GM12865 (cell line): ENCODE data around the gene XPA.

Source experiments
- DNase-seq: peaks from one replicate; pipeline ENCODE4 v3.0.0; 2010; ENCODE audit warnings: low read depth
- H3K4me3 ChIP-seq: 2 replicates; pipeline ENCODE4 v1.5.1; 2011; ENCODE audit warnings: mild to moderate bottlenecking, low read depth, low read length, control low read depth
- CTCF ChIP-seq: IDR thresholded peaks from 2 replicates; pipeline ENCODE4 v1.5.1; 2011; ENCODE audit warnings: low read length, control low read depth, low read depth, inconsistent platforms; ENCODE audit not compliant: insufficient read depth; ENCODE audit errors: missing control alignments

The XPA gene

DNA sequence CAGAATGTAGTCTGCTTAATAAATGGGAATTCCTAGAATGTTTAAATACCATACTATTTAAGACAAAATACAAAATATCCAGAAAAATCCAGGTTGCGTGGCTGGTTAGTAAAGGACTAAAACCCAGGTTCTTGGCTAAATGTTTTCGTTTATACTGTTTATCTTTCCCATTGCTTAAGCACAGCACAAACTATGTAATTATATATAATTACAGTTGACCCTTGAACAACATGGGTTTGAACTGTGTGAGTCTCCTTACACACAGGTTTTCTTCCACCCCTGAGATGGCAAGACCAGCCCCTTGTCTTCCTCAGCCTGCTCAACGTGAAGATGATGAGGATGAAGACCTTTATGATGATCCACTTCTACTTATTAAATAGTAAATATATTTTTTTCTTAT lies 24.7 kb downstream of the XPA start:
- TF ChIP-seq CTCF = no peak
- no peak for DNase-seq
- H3K4me3 ChIP-seq = no peak overlapping the region

GRCh38 chr9:97670586-97670985 lies 26.6 kb downstream of the XPA start:
- no peak overlapping the region for H3K4me3 ChIP-seq
- no peak for DNase-seq
- no peak for TF ChIP-seq CTCF

DNA sequence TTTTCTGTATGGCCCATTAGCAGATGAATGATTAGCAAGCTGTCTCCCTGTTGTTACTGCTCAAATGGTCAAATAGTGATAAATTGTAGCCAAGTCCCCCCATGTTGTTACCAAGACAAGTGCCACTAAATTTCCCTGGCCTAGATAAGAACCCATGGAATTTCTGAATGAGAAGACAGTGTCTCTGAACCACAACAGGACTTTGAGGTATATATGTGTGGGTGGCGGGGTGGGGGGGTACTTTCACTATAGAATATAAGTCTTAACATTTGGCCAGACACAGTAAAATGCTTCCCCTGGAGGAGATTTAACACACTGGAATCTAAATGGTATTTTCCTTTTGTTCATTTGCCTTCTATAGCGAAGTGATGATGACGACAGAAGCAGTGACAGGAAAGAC lies 28.7 kb downstream of the XPA start:
- TF ChIP-seq CTCF = no peak
- DNase-seq = no peak
- H3K4me3 ChIP-seq = no peak overlapping the region

DNA sequence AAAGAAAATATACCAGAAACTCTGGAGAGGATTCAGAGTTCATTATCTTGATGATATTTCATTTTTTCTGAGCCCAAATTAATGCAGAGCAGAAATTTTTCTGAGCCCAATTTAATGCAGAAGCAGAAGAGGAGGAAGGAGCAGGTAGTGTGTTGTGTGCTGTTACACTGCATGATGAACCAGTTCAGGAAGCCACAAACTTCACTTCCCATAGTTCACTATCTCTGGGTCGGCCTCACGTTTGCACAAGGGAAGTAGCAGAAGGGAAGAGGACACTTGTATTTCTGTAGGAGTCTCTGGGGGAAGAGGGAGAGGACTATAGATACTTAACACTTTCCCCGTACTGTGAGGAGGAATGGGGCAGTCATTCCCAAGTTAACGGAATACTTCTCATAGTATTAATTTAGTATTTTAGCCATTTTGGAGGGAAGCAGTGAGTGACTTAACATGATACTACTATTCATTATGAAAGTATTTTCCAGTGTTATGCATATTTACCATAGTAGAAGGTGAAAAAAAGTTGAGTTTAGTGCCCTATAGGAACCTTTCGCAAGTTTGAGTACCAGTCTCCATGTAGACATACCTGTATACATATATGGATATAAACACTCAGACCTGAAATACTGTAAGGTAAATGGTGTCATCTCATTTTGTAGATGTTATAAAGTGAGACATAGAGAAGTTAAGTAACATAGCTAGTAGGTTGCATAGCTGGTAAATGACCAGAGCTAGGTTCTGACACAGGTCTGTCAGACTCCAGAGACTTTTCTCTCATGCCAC lies 30.0 kb downstream of the XPA start:
- DNase-seq = no peak
- TF ChIP-seq CTCF = no peak
- H3K4me3 ChIP-seq = no peak overlapping the region

DNA sequence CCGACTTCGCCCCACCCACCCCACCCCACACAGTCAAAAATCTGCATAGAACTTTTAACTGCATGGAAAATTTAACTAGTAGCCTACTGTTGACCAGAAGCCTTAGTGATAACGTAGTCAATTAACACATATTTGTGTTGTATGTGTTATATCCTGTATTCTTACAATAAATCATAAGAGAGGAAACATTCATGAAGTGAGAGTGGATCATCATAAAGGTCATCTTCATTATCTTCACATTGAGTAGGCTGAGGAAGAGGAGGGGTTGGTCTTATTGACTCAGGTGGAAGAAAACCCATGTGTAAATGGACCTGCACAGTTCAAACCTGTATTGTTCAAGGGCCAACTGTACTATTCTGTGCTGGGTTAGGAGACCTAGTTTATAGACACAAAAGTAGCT lies 31.4 kb downstream of the XPA start:
- no peak overlapping the region for H3K4me3 ChIP-seq
- DNase-seq = no peak
- TF ChIP-seq CTCF = no peak

GRCh38 chr9:97660847-97661246 lies 36.3 kb downstream of the XPA start:
- DNase-seq = no peak
- TF ChIP-seq CTCF = no peak
- no peak overlapping the region for H3K4me3 ChIP-seq

DNA sequence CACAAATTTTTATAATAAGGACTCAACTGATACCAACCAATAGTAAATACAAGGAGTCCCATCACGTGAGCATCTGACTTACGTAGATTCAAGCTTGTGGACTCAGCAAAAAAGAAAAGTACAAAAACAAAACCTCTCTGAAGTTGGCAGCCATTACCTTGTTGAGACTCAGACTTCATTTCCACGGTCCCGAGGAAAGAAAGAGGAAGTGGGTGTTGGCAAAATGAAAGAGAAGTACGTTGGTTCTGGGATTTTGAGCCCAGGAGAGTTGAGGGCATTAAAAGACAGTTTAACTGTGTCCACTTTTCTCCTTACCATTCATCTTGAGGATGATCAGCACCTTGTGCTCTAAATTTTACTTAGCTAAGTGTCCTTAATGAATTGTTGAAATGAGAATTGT lies 36.8 kb downstream of the XPA start:
- no peak for DNase-seq

More for the DNA sequence above, 36.8 kb downstream of the XPA start:
- H3K4me3 ChIP-seq = no peak overlapping the region
- no peak for TF ChIP-seq CTCF
